GM18511 (cell line): ENCODE results near the gene BRF1.

ENCODE experiments used
- ATAC-seq: cut with Tn5 transposase; IDR thresholded peaks from one replicate; pipeline ENCODE4 v1.9.1; 2021; ENCODE audit warnings: mild to moderate bottlenecking, moderate library complexity; ENCODE audit not compliant: unreplicated experiment

Gene BRF1

GRCh38 chr14:105244334-105244733, 56.5 kb downstream of the BRF1 start:
- no peak for ATAC-seq

GRCh38 chr14:105241641-105242040, 59.2 kb downstream of the BRF1 start:
- ATAC-seq, result no peak

GRCh38 chr14:105240811-105241576, 59.8 kb downstream of the BRF1 start:
- no peak for ATAC-seq

- ATAC-seq, result no peak
Measured at GRCh38 chr14:105229099-105229655, 71.6 kb downstream of the BRF1 start.

- ATAC-seq, result no peak
Measured at GRCh38 chr14:105228562-105228961, 72.2 kb downstream of the BRF1 start.

- ATAC-seq, result no peak
Measured at GRCh38 chr14:105227346-105227745, 73.5 kb downstream of the BRF1 start.

- ATAC-seq, result no peak
Measured at GRCh38 chr14:105226198-105226597, 74.6 kb downstream of the BRF1 start.

- no peak for ATAC-seq
Measured at GRCh38 chr14:105224845-105225570, 75.8 kb downstream of the BRF1 start.

GRCh38 chr14:105223770-105224544, 76.8 kb downstream of the BRF1 start:
- ATAC-seq, result no peak

- no peak for ATAC-seq
Measured at GRCh38 chr14:105223260-105223659, 77.5 kb downstream of the BRF1 start.

- ATAC-seq, result no peak
Measured at GRCh38 chr14:105221598-105222178, 79.1 kb downstream of the BRF1 start.

- no peak for ATAC-seq
Measured at GRCh38 chr14:105220699-105221597, 79.9 kb downstream of the BRF1 start.

GRCh38 chr14:105219753-105220152, 81.0 kb downstream of the BRF1 start:
- ATAC-seq, result no peak

- no peak for ATAC-seq
Measured at GRCh38 chr14:105219043-105219612, 81.7 kb downstream of the BRF1 start.

GRCh38 chr14:105218611-105219010, 82.2 kb downstream of the BRF1 start:
- no peak for ATAC-seq

GRCh38 chr14:105217774-105218173, 83.0 kb downstream of the BRF1 start:
- no peak for ATAC-seq

- ATAC-seq, result no peak
Measured at GRCh38 chr14:105216490-105217247, 84.1 kb downstream of the BRF1 start.

- ATAC-seq, result no peak
Measured at GRCh38 chr14:105215602-105216001, 85.2 kb downstream of the BRF1 start.
